ENCODE measurements around the gene UCP2. TPM values are rescaled to one million over a fixed set of nuclear protein-coding genes. Genes with fewer than 3 reads are reported as not detected.

UCP2 gene
- total RNA-seq, 6 experiments from 2014 or later = 6.4 to 9.9 (median 8.0) TPM

DNA sequence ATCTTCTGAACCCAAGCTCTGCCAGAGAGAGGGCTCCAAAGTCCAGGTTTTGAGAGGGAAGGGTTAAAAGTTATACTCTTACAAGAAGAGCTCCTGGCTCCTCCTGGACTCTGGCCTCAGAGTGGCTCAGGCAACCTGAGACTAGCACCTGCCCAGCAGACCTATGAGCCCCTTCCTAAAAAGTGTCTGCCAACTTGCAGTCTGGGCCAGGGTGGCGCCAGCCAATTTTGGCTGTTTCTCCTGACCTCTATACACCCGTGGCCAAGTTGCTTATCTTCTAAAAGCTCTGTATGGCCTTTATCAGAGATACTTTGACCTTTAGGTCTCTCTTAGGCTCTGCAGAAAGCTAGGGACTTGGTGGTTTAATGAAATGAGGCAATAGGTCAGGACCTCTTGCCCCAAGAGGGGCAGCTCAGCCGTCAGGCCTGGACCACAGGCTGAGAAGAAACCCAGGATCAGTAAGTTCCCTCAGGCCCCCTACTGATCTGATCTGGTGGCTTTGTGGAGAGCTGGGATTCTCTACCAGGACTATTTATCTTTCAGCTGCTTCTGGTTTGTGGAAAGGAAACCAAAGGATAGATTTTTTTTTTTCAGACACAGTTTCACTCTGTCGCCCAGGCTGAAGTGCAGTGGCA, 36.6 kb upstream of the UCP2 start:
- Mint-ChIP-seq H3K9me3 (no peaks in the 10 kb centered on the region), H3K27ac (no peak overlapping the region), H3K4me3 (no peak overlapping the region), H3K27me3 (ENCODE audit: insufficient read depth) (peaks cover 2% of the 10 kb centered on the region; the same call in 1 of the 2 replicates), H3K4me1 (ENCODE audit: low read depth) (peaks cover 16% of the 10 kb centered on the region), H3K36me3 (ENCODE audit: low read depth) (peaks cover 18% of the 10 kb centered on the region)
- no peak for DNase-seq
- TF ChIP-seq, protein P1, sequence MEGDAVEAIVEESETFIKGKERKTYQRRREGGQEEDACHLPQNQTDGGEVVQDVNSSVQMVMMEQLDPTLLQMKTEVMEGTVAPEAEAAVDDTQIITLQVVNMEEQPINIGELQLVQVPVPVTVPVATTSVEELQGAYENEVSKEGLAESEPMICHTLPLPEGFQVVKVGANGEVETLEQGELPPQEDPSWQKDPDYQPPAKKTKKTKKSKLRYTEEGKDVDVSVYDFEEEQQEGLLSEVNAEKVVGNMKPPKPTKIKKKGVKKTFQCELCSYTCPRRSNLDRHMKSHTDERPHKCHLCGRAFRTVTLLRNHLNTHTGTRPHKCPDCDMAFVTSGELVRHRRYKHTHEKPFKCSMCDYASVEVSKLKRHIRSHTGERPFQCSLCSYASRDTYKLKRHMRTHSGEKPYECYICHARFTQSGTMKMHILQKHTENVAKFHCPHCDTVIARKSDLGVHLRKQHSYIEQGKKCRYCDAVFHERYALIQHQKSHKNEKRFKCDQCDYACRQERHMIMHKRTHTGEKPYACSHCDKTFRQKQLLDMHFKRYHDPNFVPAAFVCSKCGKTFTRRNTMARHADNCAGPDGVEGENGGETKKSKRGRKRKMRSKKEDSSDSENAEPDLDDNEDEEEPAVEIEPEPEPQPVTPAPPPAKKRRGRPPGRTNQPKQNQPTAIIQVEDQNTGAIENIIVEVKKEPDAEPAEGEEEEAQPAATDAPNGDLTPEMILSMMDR (IDR thresholded peaks at IDR 0.05) = no peak

DNA sequence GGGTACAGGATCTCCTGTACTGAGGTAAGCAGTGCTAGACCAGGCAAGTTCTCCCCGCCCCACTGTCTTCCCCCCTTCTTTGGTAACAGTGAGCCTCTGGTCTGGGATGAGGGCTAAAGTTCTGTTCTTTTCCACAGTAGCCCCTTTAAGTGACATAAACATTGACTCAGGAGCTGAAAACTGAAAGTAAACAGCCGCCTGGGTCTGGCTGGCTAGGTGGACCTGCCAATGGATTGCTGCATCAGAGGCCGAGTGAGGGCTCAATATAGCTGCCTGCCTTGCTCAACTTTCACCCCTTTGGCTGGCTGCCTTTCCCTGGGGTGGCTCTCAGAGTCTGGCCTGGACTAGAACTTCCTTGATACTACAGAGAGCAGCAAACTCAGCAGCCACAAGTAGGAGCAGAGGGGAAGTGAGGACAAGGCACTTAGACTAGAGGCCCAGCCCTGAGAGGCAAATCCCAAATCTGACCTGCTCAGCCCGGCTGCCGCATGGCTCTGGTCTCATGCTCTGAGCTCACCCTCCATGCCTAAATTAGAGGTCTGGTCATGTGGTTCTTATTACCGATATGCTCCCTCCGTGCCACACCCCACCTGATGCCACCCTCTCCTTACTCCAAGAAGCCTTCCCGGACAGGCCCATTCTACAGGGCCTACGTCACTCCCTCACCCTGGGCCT, 35.8 kb upstream of the UCP2 start:
- Mint-ChIP-seq H3K4me1 (ENCODE audit: low read depth) (peaks cover 8% of the 10 kb centered on the region), H3K9me3 (no peaks in the 10 kb centered on the region), H3K27ac (peak overlapping the region; percentile 59), H3K4me3 (no peak overlapping the region), H3K36me3 (ENCODE audit: low read depth) (peaks cover 14% of the 10 kb centered on the region), H3K27me3 (ENCODE audit: insufficient read depth) (peaks cover 2% of the 10 kb centered on the region; the same call in 1 of the 2 replicates)
- peak; percentile 29 for DNase-seq
- TF ChIP-seq, protein P1 (IDR thresholded peaks at IDR 0.05) = no peak

DNA sequence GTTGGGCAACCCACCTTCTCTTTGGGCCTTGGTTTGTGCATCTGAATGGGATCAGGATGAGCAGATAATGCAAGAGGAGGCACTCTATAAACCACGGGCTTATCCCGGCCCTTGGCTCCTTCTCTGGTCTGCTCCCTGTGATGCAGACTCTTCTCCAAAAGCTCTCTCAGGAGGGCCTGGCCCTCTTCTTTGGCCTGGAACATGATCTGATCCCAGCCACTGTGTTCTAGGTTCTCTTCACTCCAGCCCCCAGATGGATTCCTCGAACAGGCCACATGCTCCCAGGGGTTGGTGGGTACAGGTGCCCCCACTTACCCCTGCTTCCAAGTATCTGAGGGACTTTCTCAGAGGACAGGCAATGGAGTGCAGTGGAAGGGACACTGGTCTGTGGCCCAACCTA, 35.0 kb upstream of the UCP2 start:
- DNase-seq = no peak
- H3K27ac Mint-ChIP-seq = no peak overlapping the region
- TF ChIP-seq, protein P1 (IDR thresholded peaks at IDR 0.05) = no peak
- H3K4me3 Mint-ChIP-seq = no peak overlapping the region
- H3K27me3 Mint-ChIP-seq (ENCODE audit: insufficient read depth) = peaks cover 2% of the 10 kb centered on the region; the same call in 1 of the 2 replicates
- peaks cover 9% of the 10 kb centered on the region; the same call in 1 of the 2 replicates for H3K36me3 Mint-ChIP-seq (ENCODE audit: low read depth)
- peaks cover 8% of the 10 kb centered on the region for H3K4me1 Mint-ChIP-seq (ENCODE audit: low read depth)
- no peaks in the 10 kb centered on the region for H3K9me3 Mint-ChIP-seq

DNA sequence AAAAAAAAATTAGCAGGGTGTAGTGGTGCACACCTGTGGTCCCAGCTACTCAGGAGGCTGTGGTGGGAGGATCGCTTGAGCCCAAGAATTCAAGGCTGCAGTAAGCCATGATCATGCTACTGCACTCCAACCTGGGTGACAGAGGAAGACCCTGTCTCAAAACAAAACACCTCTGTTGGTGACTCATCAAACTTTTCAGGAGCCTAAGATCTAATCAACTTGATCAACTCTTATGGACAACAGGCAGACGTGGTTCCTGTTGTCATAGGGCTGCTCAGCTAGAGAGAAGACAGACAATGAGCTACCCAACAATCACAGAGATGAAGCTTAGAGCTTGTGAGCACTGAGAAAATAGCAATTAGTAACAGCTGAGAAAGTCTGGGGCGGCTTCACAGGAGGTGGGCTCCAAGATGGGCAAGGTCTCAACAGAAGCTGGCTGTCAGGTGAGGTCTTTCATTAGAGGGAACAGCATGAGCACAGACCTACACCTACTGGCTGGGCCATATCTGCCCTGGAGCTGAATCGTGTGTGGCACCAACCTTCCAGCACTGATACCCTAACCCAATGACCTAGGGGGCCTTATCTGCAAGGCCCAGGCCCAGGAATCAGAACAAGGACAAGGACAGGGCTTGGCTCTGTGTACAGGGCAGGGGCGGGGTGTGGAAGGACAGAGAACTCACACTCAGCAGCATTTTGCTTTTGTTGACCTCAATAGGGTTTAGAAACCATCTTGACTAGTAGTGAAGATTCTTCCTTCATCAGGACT, 33.5 kb upstream of the UCP2 start:
- TF ChIP-seq, protein P1 (IDR thresholded peaks at IDR 0.05) = no peak
- Mint-ChIP-seq H3K36me3 (ENCODE audit: low read depth) (peaks cover 9% of the 10 kb centered on the region; the same call in 1 of the 2 replicates), H3K27me3 (ENCODE audit: insufficient read depth) (peaks cover 2% of the 10 kb centered on the region; the same call in 1 of the 2 replicates), H3K27ac (no peak overlapping the region), H3K4me3 (no peak overlapping the region), H3K9me3 (no peaks in the 10 kb centered on the region), H3K4me1 (ENCODE audit: low read depth) (peaks cover 8% of the 10 kb centered on the region)
- no peak for DNase-seq

DNA sequence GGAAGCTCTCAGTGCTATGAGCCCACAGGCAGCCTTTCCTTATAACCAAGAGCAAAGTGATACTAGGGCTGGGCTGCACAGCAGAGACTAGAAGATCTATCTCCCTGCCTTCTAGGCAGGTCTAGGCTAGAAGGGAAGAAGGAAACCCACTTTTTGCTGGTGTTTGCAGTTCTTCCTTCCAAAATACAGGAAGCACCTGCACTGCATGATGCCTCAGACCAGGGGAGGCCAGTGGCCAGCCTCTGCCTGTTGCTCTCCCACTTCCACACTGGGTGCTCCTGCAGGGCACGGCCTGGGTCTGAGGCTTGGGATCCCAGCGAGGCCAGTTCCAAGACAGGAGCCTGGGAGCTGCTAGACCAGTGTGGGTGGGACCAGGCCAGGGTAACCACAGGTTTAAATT, 32.2 kb upstream of the UCP2 start:
- TF ChIP-seq, protein P1 (IDR thresholded peaks at IDR 0.05) = no peak
- Mint-ChIP-seq H3K27me3 (ENCODE audit: insufficient read depth) (peaks cover 6% of the 10 kb centered on the region), H3K4me3 (no peak overlapping the region), H3K36me3 (ENCODE audit: low read depth) (peaks cover 9% of the 10 kb centered on the region; the same call in 1 of the 2 replicates), H3K9me3 (no peaks in the 10 kb centered on the region), H3K4me1 (ENCODE audit: low read depth) (peaks cover 8% of the 10 kb centered on the region), H3K27ac (no peak overlapping the region)
- DNase-seq = no peak
